Fibroblast of skin of right quadriceps (primary cell): ENCODE measurements around the gene TYW3.

Experiments
- DNase-seq: peaks from one replicate; pipeline ENCODE4 v3.0.0-alpha.2; 2013

TYW3 gene

GRCh38 chr1:74811436-74812179 is 78.7 kb downstream of the TYW3 start:
- no peak for DNase-seq

DNA sequence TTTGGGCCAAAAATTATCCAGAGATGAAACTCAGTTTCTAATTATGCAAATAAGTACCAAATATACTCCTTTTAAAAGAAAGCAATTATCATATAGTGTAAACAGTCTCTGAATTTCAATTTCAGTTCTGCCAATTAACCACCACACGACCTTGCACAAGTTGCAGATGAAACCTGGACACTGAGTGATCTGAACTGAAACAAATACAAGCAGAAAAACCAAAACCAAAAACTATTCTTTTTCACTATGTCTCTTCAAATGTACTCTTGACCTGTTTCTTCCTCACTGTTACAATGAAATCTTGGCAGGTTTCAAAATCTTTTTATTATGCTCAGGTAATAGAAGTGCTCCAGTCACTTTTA is 79.2 kb downstream of the TYW3 start:
- DNase-seq = no peak
